HL-60 (cell line): ENCODE results near the gene KLHL40.

ENCODE experiments used
- DNase-seq, 2 experiments: peaks; one replicate each; pipeline ENCODE4 v3.0.0-alpha.2; 2010 to 2020; ENCODE audit warnings: low read depth in 1 of 2, low spot score in 1 of 2
- H3K27ac ChIP-seq: fragments of 250-450 bp; sonication (Bioruptor Pico); replicated peaks from 2 replicates; pipeline ENCODE4 v1.5.1; 2020; ENCODE audit warnings: mild to moderate bottlenecking, moderate library complexity
- H3K27me3 ChIP-seq: fragments of 250-450 bp; sonication (Bioruptor Pico); 2 replicates; pipeline ENCODE4 v1.5.1; 2021; ENCODE audit warnings: mild to moderate bottlenecking, moderate library complexity; ENCODE audit not compliant: insufficient read depth, poor library complexity, severe bottlenecking
- H3K4me3 ChIP-seq: replicated peaks from 2 replicates; pipeline ENCODE4 v1.5.1; 2011; ENCODE audit warnings: mild to moderate bottlenecking, control low read depth, low read length; ENCODE audit not compliant: insufficient read depth
- CTCF ChIP-seq: IDR thresholded peaks from one replicate; pipeline ENCODE4 v1.5.1; 2011; ENCODE audit warnings: low read length, control low read depth, inconsistent platforms; ENCODE audit not compliant: insufficient read depth
- GABPA ChIP-seq: IDR thresholded peaks from 2 replicates; pipeline ENCODE4 v1.6.1; 2012; ENCODE audit warnings: low read depth
- POLR2AphosphoS5 ChIP-seq: IDR thresholded peaks from 2 replicates; pipeline ENCODE4 v1.6.1; 2012; ENCODE audit warnings: low read depth
- REST ChIP-seq: IDR thresholded peaks from 2 replicates; pipeline ENCODE4 v1.6.1; 2012; ENCODE audit warnings: low read depth; ENCODE audit not compliant: insufficient replicate concordance
- SPI1 ChIP-seq: IDR thresholded peaks from 2 replicates; pipeline ENCODE4 v1.6.1; 2012; ENCODE audit warnings: low read depth, mild to moderate bottlenecking, borderline replicate concordance

Gene KLHL40

GRCh38 chr3:42705058-42705767, 19.9 kb downstream of the KLHL40 start:
- no peak overlapping the region for H3K4me3 ChIP-seq
- no peaks in the 10 kb centered on the region for H3K27me3 ChIP-seq
- DNase-seq, result no peak
- no peak for TF ChIP-seq CTCF
- no peak for TF ChIP-seq REST
- no peak for TF ChIP-seq POLR2AphosphoS5
- TF ChIP-seq SPI1, result no peak
- no peak overlapping the region for H3K27ac ChIP-seq

- Histone ChIP-seq H3K4me3 (no peak overlapping the region), H3K27me3 (no peaks in the 10 kb centered on the region), H3K27ac (no peak overlapping the region)
- TF ChIP-seq GABPA, result no peak
- TF ChIP-seq SPI1, result no peak
- no peak for TF ChIP-seq POLR2AphosphoS5
- TF ChIP-seq CTCF, result no peak
- no peak for TF ChIP-seq REST
- no peak for DNase-seq
These were observed 20.7 kb downstream of the KLHL40 start for GRCh38 chr3:42705962-42706585.

GRCh38 chr3:42706721-42707619, 21.6 kb downstream of the KLHL40 start:
- no peak for DNase-seq
- TF ChIP-seq GABPA (no peak), CTCF (no peak), POLR2AphosphoS5 (no peak), REST (no peak), SPI1 (no peak)
- no peak overlapping the region for H3K4me3 ChIP-seq
- no peak overlapping the region for H3K27ac ChIP-seq
- no peaks in the 10 kb centered on the region for H3K27me3 ChIP-seq
